H1 (cell line): ENCODE measurements around the gene FRMPD1. TPM values are rescaled to one million over a fixed set of nuclear protein-coding genes. Genes with fewer than 3 reads are reported as not detected.

Source experiments
- CTCF ChIA-PET: fragments of 300-600 bp; sonication (Branson Sonifier 250); formaldehyde crosslinking; loops from one replicate; lab custom pipeline; 2021; ENCODE audit not compliant: partially characterized antibody; lab: Charles Lee
- POLR2A ChIA-PET: fragments of 300-600 bp; sonication (Branson Sonifier 250); formaldehyde crosslinking; loops from one replicate; lab custom pipeline; 2021; ENCODE audit warnings: inconsistent platforms; ENCODE audit not compliant: partially characterized antibody; lab: Charles Lee
- DNase-seq, 2 experiments: peaks; one replicate each; pipeline versions ENCODE4 v3.0.0 to v3.0.0-alpha.2; 2010 to 2022; ENCODE audit warnings: low spot score in 2 of 2, low read depth in 1 of 2, mixed read lengths in 1 of 2
- FAIRE-seq: peaks from 2 replicates; lab custom pipeline; 2011; peaks lifted over from hg19 to GRCh38; lab: Jason Lieb, UNC
- H2AFZ ChIP-seq: 2 replicates; pipeline ENCODE4 v1.8.1; 2012; ENCODE audit warnings: low read length, inconsistent platforms
- H2AK5ac ChIP-seq: 2 replicates; pipeline ENCODE4 v1.6.1; 2013; ENCODE audit warnings: low read depth, low read length
- H2BK120ac ChIP-seq: replicated peaks from 2 replicates; pipeline ENCODE3; 2013; ENCODE audit warnings: low read depth, low read length, inconsistent platforms
- H2BK12ac ChIP-seq: 2 replicates; pipeline ENCODE4 v1.6.1; 2013; ENCODE audit warnings: low read depth, low read length
- H2BK15ac ChIP-seq: 2 replicates; pipeline ENCODE4 v1.6.1; 2013; ENCODE audit warnings: low read length
- H2BK20ac ChIP-seq: 2 replicates; pipeline ENCODE4 v1.6.1; 2013; ENCODE audit warnings: low read length
- H2BK5ac ChIP-seq: 2 replicates; pipeline ENCODE4 v1.6.1; 2013; ENCODE audit warnings: low read depth, low read length
- H3K14ac ChIP-seq: 2 replicates; pipeline ENCODE4 v1.6.1; 2013; ENCODE audit warnings: inconsistent platforms; ENCODE audit not compliant: insufficient read length
- H3K18ac ChIP-seq: 2 replicates; pipeline ENCODE4 v1.6.1; 2013; ENCODE audit warnings: low read length; ENCODE audit errors: extremely low read depth
- H3K23ac ChIP-seq: 2 replicates; pipeline ENCODE4 v1.6.1; 2013; ENCODE audit warnings: inconsistent platforms; ENCODE audit not compliant: insufficient read length
- H3K23me2 ChIP-seq: 2 replicates; pipeline ENCODE4 v1.6.1; 2013; ENCODE audit warnings: low read depth, low read length
- H3K27ac ChIP-seq: 2 replicates; pipeline ENCODE4 v1.6.1; 2011; ENCODE audit warnings: low read depth, low read length, inconsistent platforms
- H3K27me3 ChIP-seq, 4 experiments: replicated peaks in 1 of 4; 1 replicate in 1 of 4; 2 replicates in 3 of 4; pipeline versions ENCODE4 v1.6.1 to v1.8.1; 2011 to 2013; ENCODE audit warnings: low read length in 3 of 4, mild to moderate bottlenecking in 3 of 4, inconsistent platforms in 2 of 4, mixed read lengths in 2 of 4, moderate library complexity in 1 of 4; ENCODE audit not compliant: control insufficient read depth in 3 of 4, insufficient read depth in 3 of 4; ENCODE audit errors: extremely low read depth in 1 of 4
- H3K36me3 ChIP-seq, 4 experiments: 2 replicates each; pipeline versions ENCODE4 v1.6.1 to v1.8.1; 2011 to 2013; ENCODE audit warnings: mild to moderate bottlenecking in 4 of 4, low read length in 3 of 4, moderate library complexity in 2 of 4, control low read depth in 1 of 4, inconsistent platforms in 1 of 4; ENCODE audit not compliant: insufficient read depth in 4 of 4, control insufficient read depth in 2 of 4
- H3K4ac ChIP-seq: replicated peaks from 2 replicates; pipeline ENCODE3; 2013; ENCODE audit warnings: low read length, low read depth, mixed read lengths, inconsistent platforms; ENCODE audit not compliant: insufficient read length
- H3K4me1 ChIP-seq, 4 experiments: replicated peaks in 1 of 4; 1 replicate in 1 of 4; 2 replicates in 3 of 4; pipeline versions ENCODE4 v1.6.1 to v1.8.1; 2011 to 2013; ENCODE audit warnings: low read length in 3 of 4, inconsistent platforms in 2 of 4, mixed read lengths in 1 of 4; ENCODE audit not compliant: insufficient read depth in 4 of 4, control insufficient read depth in 3 of 4
- H3K4me2 ChIP-seq, 2 experiments: 2 replicates each; pipeline versions ENCODE4 v1.6.1 to v1.8.1; 2011 to 2013; ENCODE audit warnings: low read depth in 2 of 2, low read length in 2 of 2, control low read depth in 1 of 2, inconsistent platforms in 1 of 2, mild to moderate bottlenecking in 1 of 2; ENCODE audit not compliant: insufficient read depth in 1 of 2
- H3K4me3 ChIP-seq, 4 experiments: fragments of 200-600, 300-600 bp in 1 of 4; sonication (generic), shearing (Covaris generic), sonication (Bioruptor Twin) in 1 of 4; 2 replicates each; pipeline versions ENCODE4 v1.5.1 to v1.8.1; 2011 to 2016; ENCODE audit warnings: low read length in 4 of 4, low read depth in 3 of 4, control low read depth in 2 of 4, inconsistent platforms in 2 of 4, mild to moderate bottlenecking in 2 of 4, mixed read lengths in 1 of 4, moderate library complexity in 1 of 4; ENCODE audit not compliant: insufficient read depth in 2 of 4; ENCODE audit errors: extremely low read depth in 1 of 4
- H3K56ac ChIP-seq: replicated peaks from 2 replicates; pipeline ENCODE3; 2013; ENCODE audit warnings: low read depth, mild to moderate bottlenecking, mixed read lengths, low read length, inconsistent platforms; ENCODE audit not compliant: insufficient read length
- H3K79me1 ChIP-seq: 2 replicates; pipeline ENCODE4 v1.6.1; 2013; ENCODE audit warnings: low read depth, low read length, control low read depth
- H3K79me2 ChIP-seq, 2 experiments: 2 replicates each; pipeline versions ENCODE4 v1.6.1 to v1.8.1; 2012 to 2013; ENCODE audit warnings: low read length in 2 of 2, mild to moderate bottlenecking in 2 of 2, inconsistent platforms in 1 of 2; ENCODE audit not compliant: insufficient read depth in 2 of 2, control insufficient read depth in 1 of 2
- H3K9ac ChIP-seq, 4 experiments: replicated peaks in 1 of 4; 1 replicate in 1 of 4; 2 replicates in 3 of 4; pipeline versions ENCODE4 v1.6.1 to v1.8.1; 2011 to 2013; ENCODE audit warnings: low read depth in 3 of 4, low read length in 3 of 4, control low read depth in 2 of 4, mild to moderate bottlenecking in 2 of 4, moderate library complexity in 2 of 4, inconsistent platforms in 1 of 4; ENCODE audit errors: extremely low read depth in 1 of 4
- H3K9me3 ChIP-seq, 2 experiments: 2 replicates each; pipeline versions ENCODE4 v1.6.1 to v1.8.1; 2012 to 2013; ENCODE audit warnings: mild to moderate bottlenecking in 2 of 2, moderate library complexity in 2 of 2, control low read depth in 1 of 2, inconsistent platforms in 1 of 2, low read depth in 1 of 2, low read length in 1 of 2, mixed read lengths in 1 of 2; ENCODE audit not compliant: insufficient read depth in 2 of 2
- H4K20me1 ChIP-seq, 2 experiments: replicated peaks in 1 of 2; 2 replicates each; pipeline versions ENCODE3 to v1.8.1; 2011 to 2013; ENCODE audit warnings: inconsistent platforms in 2 of 2, low read length in 2 of 2, mild to moderate bottlenecking in 1 of 2; ENCODE audit not compliant: insufficient read depth in 2 of 2, control insufficient read depth in 1 of 2
- H4K5ac ChIP-seq: 2 replicates; pipeline ENCODE4 v1.6.1; 2013; ENCODE audit warnings: low read length, low read depth, mixed read lengths, inconsistent platforms; ENCODE audit not compliant: insufficient read length
- H4K8ac ChIP-seq: 2 replicates; pipeline ENCODE4 v1.8.0; 2013; ENCODE audit warnings: mild to moderate bottlenecking, moderate library complexity, low read length, inconsistent platforms; ENCODE audit not compliant: insufficient read depth; ENCODE audit errors: extremely low read depth
- H4K91ac ChIP-seq: replicated peaks from 2 replicates; pipeline ENCODE3; 2013; ENCODE audit warnings: low read length, mixed read lengths, inconsistent platforms; ENCODE audit not compliant: insufficient read length
- ATF3 ChIP-seq: IDR thresholded peaks from 2 replicates; pipeline ENCODE4 v1.6.1; 2011; ENCODE audit warnings: low read depth, mild to moderate bottlenecking, low read length; ENCODE audit not compliant: insufficient read depth
- BACH1 ChIP-seq: IDR thresholded peaks from 2 replicates; pipeline ENCODE4 v1.6.1; 2012; ENCODE audit warnings: low read length, improper control_type of control experiment
- BCL11A ChIP-seq, 2 experiments: IDR thresholded peaks; one replicate each; pipeline ENCODE4 v1.6.1; 2011; ENCODE audit warnings: low read depth in 2 of 2, low read length in 2 of 2, mild to moderate bottlenecking in 2 of 2
- EZH2 ChIP-seq: fragments of 200-600 bp; sonication (generic); IDR thresholded peaks from 2 replicates; pipeline ENCODE4 v1.7.1; 2012; ENCODE audit warnings: low read depth, mild to moderate bottlenecking, moderate library complexity, low read length, inconsistent platforms; ENCODE audit not compliant: severe bottlenecking
- HDAC2 ChIP-seq, 2 experiments: fragments of 300-600 bp in 1 of 2; sonication (generic) in 1 of 2; IDR thresholded peaks; 2 replicates each; pipeline ENCODE4 v1.6.1; 2011 to 2012; ENCODE audit warnings: low read depth in 2 of 2, low read length in 2 of 2, mild to moderate bottlenecking in 2 of 2, moderate library complexity in 2 of 2, borderline replicate concordance in 1 of 2, inconsistent platforms in 1 of 2
- KDM4A ChIP-seq: IDR thresholded peaks from one replicate; pipeline ENCODE4 v1.7.1; 2012; ENCODE audit warnings: low read depth, mild to moderate bottlenecking, moderate library complexity, low read length, inconsistent platforms; ENCODE audit not compliant: severe bottlenecking
- MAX ChIP-seq: IDR thresholded peaks from 2 replicates; pipeline ENCODE4 v1.6.1; 2012; ENCODE audit warnings: inconsistent platforms
- PHF8 ChIP-seq: fragments of 200-600 bp; sonication (generic); conservative IDR thresholded peaks from 2 replicates; pipeline ENCODE4 v1.7.1; 2012; ENCODE audit warnings: low read depth, mild to moderate bottlenecking, inconsistent platforms, low read length, moderate library complexity
- POLR2A ChIP-seq, 2 experiments: IDR thresholded peaks; 1 replicate in 1 of 2; 2 replicates in 1 of 2; pipeline ENCODE4 v1.6.1; 2011; ENCODE audit warnings: low read depth in 2 of 2, low read length in 2 of 2, mild to moderate bottlenecking in 2 of 2; ENCODE audit errors: control extremely low read depth in 1 of 2
- TAF7 ChIP-seq: optimal IDR thresholded peaks from 2 replicates; pipeline ENCODE3; 2011; ENCODE audit warnings: low read depth, mild to moderate bottlenecking, inconsistent platforms, low read length, moderate library complexity, borderline replicate concordance
- YY1 ChIP-seq: IDR thresholded peaks from 2 replicates; pipeline ENCODE4 v1.6.1; 2011; ENCODE audit warnings: low read depth, mild to moderate bottlenecking, low read length
- WGBS, 2 experiments: shearing (Covaris generic) in 1 of 2; methylation state at CpG; one replicate each; pipeline versions ENCODE4 v1.1.6 to v1.1.7; 2013 to 2015; ENCODE audit warnings: low lambda C conversion rate in 2 of 2, mixed read lengths in 2 of 2, inconsistent platforms in 1 of 2, low coverage in 1 of 2, missing lambda C conversion rate in 1 of 2; ENCODE audit not compliant: insufficient replicate concordance in 2 of 2, insufficient coverage in 1 of 2, insufficient read length in 1 of 2; ENCODE audit errors: extremely low coverage in 1 of 2, missing lambda C conversion rate in 1 of 2; 5-methylcytosine and 5-hydroxymethylcytosine counted together
- polyA plus RNA-seq, 7 experiments: library from polyadenylated mRNA; depleted of rRNA in 3 of 7; stranded (reverse) in 5 of 7; unstranded in 2 of 7; fragments of >200 nt in 5 of 7; fragments of 200-250 nt in 2 of 7; gene quantifications; 1 replicate in 5 of 7; 2 replicates in 1 of 7; 4 replicates in 1 of 7; pipeline versions ENCODE4 v1.2.1 to v1.2.3, GENCODE V29; 2011 to 2013; ENCODE audit warnings: missing spikeins in 2 of 7, mixed read lengths in 2 of 7
- total RNA-seq: library from RNA; stranded (reverse); fragmentation: NEBNext Ultra II Directional; extraction: Animal tissue kit (Norgen Biotek cat#: 25700); gene quantifications from 2 replicates; pipeline ENCODE4 v1.2.1, GENCODE V29; 2021

Gene FRMPD1
- total and polyA plus RNA-seq, 2 of the 8 experiments (the other 6 are each of a cell fraction or from before 2014, with no cell fraction given): 0.27 to 0.32 TPM

- H4K5ac ChIP-seq: no peak overlapping the region
- no peak overlapping the region for H3K56ac ChIP-seq
- no peaks in the 10 kb centered on the region for H3K79me2 ChIP-seq
- H3K36me3 ChIP-seq: no peaks in the 10 kb centered on the region
- H3K4me1 ChIP-seq: no peaks in the 10 kb centered on the region
- no peak overlapping the region for H2BK120ac ChIP-seq
- no peak overlapping the region for H3K4me2 ChIP-seq
- no peak overlapping the region for H3K4ac ChIP-seq
- no peak for DNase-seq
- H2AFZ ChIP-seq: no peak overlapping the region
- H3K23me2 ChIP-seq: no peaks in the 10 kb centered on the region; the same call in 1 of the 2 replicates
- H3K14ac ChIP-seq: no peak overlapping the region
- no peaks in the 10 kb centered on the region for H3K9me3 ChIP-seq
- H2BK5ac ChIP-seq: no peak overlapping the region
- H2BK15ac ChIP-seq: no peak overlapping the region
- peaks cover 0 to 2% of the 10 kb centered on the region in 2 experiments for H4K20me1 ChIP-seq
- no peak overlapping the region for H3K27ac ChIP-seq
- H3K27me3 ChIP-seq: no peaks in the 10 kb centered on the region
- H3K23ac ChIP-seq: no peak overlapping the region
- no peak overlapping the region for H2AK5ac ChIP-seq
- no peak overlapping the region for H3K18ac ChIP-seq
- ChIA-PET CTCF (interaction anchor here (0.8 kb wide), 1 partner anchor 68 kb away, joined by 4 read pairs; no protein-coding TSS in a partner anchor), POLR2A (no interaction called here)
- TF ChIP-seq PHF8 (no peak), MAX (no peak), POLR2A (IDR thresholded peaks at IDR 0.05; ENCODE audit: control extremely low read depth in 1 of 2, low read depth in 2 of 2, low read length in 2 of 2) (no peak), ATF3 (no peak), YY1 (no peak), BACH1 (no peak), KDM4A (no peak), EZH2 (no peak), BCL11A (IDR thresholded peaks at IDR 0.05; ENCODE audit: low read depth in 2 of 2, low read length in 2 of 2) (no peak), TAF7 (no peak), HDAC2 (IDR thresholded peaks at IDR 0.05; ENCODE audit: borderline replicate concordance in 1 of 2, low read depth in 2 of 2, low read length in 2 of 2) (no peak)
- H2BK20ac ChIP-seq: no peak overlapping the region
- no peak overlapping the region for H4K8ac ChIP-seq
- no peak overlapping the region for H3K9ac ChIP-seq
- no peak overlapping the region for H4K91ac ChIP-seq
- WGBS, 2 experiments: 82% methylated on average over 8 of the region's 8 CpGs; no CpG with 5 or more reads in 1 of the 2 experiments
- no peak overlapping the region for H3K4me3 ChIP-seq
- no peak overlapping the region for H2BK12ac ChIP-seq
- H3K79me1 ChIP-seq: no peaks in the 10 kb centered on the region
- FAIRE-seq: no peak
These were observed 29.1 kb downstream of the FRMPD1 start for GRCh38 chr9:37679649-37680402.
